Thyroid gland (tissue), 4 donors: ENCODE data around the gene SGCD. TPM values are rescaled to one million over a fixed set of nuclear protein-coding genes. Genes with fewer than 3 reads are reported as not detected.
A peak's percentile ranks its signal among the peaks of the same experiment; 100 is the strongest.

Experiments used
- DNase-seq, 2 donors: peaks; one replicate each; pipeline ENCODE4 v3.0.0-alpha.2; 2019
- H3K27ac ChIP-seq, 3 donors: fragments of 200-600 bp; sonication (generic); 1 replicate in 2 of 3; 2 replicates in 1 of 3; pipeline ENCODE4 v1.5.1; 2016 to 2019; ENCODE audit warnings: mild to moderate bottlenecking in 1 of 3, moderate library complexity in 1 of 3
- H3K27me3 ChIP-seq: fragments of 200-600 bp; sonication (generic); one replicate; pipeline ENCODE4 v1.5.1; 2019
- H3K36me3 ChIP-seq, 2 donors: fragments of 200-600 bp; sonication (generic); one replicate each; pipeline ENCODE4 v1.5.1; 2016 to 2019
- H3K4me1 ChIP-seq, 2 donors: fragments of 200-600 bp; sonication (generic); one replicate each; pipeline ENCODE4 v1.5.1; 2017 to 2019
- H3K4me3 ChIP-seq, 3 donors: fragments of 200-600 bp; sonication (generic); replicated peaks in 1 of 3; 1 replicate in 2 of 3; 2 replicates in 1 of 3; pipeline ENCODE4 v1.5.1; 2016; ENCODE audit warnings: mild to moderate bottlenecking in 1 of 3
- H3K9me3 ChIP-seq: fragments of 200-600 bp; sonication (generic); one replicate; pipeline ENCODE4 v1.5.1; 2017
- POLR2A ChIP-seq, 2 donors: fragments of 450-650 bp; IDR thresholded peaks; one replicate each; pipeline ENCODE4 v1.6.1; 2017; ENCODE audit warnings: antibody characterized with exemption in 2 of 2, mild to moderate bottlenecking in 2 of 2, moderate library complexity in 1 of 2
- WGBS, 2 donors: methylation state at CpG; one replicate each; pipeline ENCODE4 v1.1.5; 2017; 5-methylcytosine and 5-hydroxymethylcytosine counted together
- intact Hi-C: fragments of 100-400 bp; cut with DNase I; formaldehyde crosslinking; loops from one replicate; pipeline ENCODE4 v1.15.1; 2023
- total RNA-seq, 4 donors: library from RNA; depleted of rRNA; stranded (reverse); fragments of >200 nt; gene quantifications; one replicate each; pipeline ENCODE4 v1.2.3, GENCODE V29; 2016
- TF ChIP-seq, protein P1 (sequence below), 6 experiments: fragments of 200-600 bp in 3 of 6; fragments of 450-650 bp in 3 of 6; sonication (generic) in 3 of 6; IDR thresholded peaks; one replicate each; pipeline ENCODE4 v1.5.1; 2016 to 2019; ENCODE audit warnings: antibody characterized with exemption in 6 of 6, mild to moderate bottlenecking in 2 of 6, inconsistent platforms in 1 of 6, moderate library complexity in 1 of 6

Gene SGCD
- total RNA-seq, 4 donors from 2014 or later = 7.4 to 20.1 (median 9.2) TPM

DNA sequence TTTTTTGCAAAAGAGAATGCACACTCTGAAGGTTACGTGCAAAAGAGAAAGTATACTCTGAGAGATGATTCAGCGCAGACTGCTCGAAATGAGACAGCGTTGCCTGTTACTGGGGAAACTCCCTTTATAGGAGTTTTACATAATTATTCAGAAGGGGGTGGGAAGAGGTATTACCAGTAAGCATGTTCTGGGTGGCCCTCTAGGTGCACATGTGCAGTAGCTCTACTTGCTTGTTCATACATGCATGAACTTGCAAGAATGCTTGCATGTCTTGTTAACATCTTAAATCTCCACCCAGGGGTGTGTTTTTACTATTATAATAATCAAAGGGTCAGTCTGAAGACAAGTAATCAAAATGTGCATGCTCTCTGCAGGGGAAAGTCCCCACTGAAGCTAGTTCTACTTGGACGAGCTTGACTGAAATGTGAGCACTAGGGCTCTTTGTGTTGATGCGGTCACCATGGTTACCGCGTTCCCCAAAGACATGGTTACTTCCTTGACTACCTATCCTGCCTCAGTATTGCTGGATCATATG, 75.5 kb downstream of the SGCD start:
- WGBS, 2 donors = 72 to 79% methylated on average over 8 of the region's 8 CpGs
- Histone ChIP-seq H3K27ac (no peak overlapping the region), H3K9me3 (no peaks in the 10 kb centered on the region), H3K27me3 (no peaks in the 10 kb centered on the region), H3K4me3 (no peak overlapping the region), H3K4me1 (no peaks in the 10 kb centered on the region), H3K36me3 (no peaks in the 10 kb centered on the region)
- TF ChIP-seq POLR2A (IDR thresholded peaks at IDR 0.05) = no peak
- TF ChIP-seq, protein P1, sequence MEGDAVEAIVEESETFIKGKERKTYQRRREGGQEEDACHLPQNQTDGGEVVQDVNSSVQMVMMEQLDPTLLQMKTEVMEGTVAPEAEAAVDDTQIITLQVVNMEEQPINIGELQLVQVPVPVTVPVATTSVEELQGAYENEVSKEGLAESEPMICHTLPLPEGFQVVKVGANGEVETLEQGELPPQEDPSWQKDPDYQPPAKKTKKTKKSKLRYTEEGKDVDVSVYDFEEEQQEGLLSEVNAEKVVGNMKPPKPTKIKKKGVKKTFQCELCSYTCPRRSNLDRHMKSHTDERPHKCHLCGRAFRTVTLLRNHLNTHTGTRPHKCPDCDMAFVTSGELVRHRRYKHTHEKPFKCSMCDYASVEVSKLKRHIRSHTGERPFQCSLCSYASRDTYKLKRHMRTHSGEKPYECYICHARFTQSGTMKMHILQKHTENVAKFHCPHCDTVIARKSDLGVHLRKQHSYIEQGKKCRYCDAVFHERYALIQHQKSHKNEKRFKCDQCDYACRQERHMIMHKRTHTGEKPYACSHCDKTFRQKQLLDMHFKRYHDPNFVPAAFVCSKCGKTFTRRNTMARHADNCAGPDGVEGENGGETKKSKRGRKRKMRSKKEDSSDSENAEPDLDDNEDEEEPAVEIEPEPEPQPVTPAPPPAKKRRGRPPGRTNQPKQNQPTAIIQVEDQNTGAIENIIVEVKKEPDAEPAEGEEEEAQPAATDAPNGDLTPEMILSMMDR (IDR thresholded peaks at IDR 0.05) = no peak
- intact Hi-C loops = no loop called here
- peak; percentile 8 to 38 for DNase-seq

DNA sequence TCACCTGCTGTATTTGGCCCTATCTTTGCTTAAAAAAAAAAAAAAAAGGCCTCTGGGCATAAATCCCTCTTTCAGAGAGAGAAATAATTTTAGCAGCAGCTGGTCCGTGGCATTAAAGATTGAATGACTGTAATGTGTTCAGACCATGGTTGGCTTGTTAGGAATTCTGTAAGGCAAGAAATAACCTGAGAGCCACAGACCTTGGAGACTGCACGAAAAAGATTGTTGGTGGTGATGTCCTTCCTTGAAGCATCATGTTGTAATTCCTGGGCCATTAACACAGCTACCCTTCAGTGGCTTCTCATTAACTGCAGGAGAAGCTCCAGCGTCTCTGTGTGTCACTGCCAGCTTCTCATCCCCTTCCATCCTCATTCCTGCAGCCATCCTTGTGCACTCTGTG, 79.0 kb downstream of the SGCD start:
- TF ChIP-seq, protein P1 (IDR thresholded peaks at IDR 0.05) = no peak
- TF ChIP-seq POLR2A (IDR thresholded peaks at IDR 0.05) = no peak
- H3K9me3 ChIP-seq = no peaks in the 10 kb centered on the region
- whole genome bisulfite sequencing, 2 donors = 83 to 90% methylated on average over 3 of the region's 3 CpGs
- H3K4me3 ChIP-seq = no peak overlapping the region
- H3K36me3 ChIP-seq = no peaks in the 10 kb centered on the region
- no peak for DNase-seq
- H3K27ac ChIP-seq = no peak overlapping the region
- intact Hi-C loops = no loop called here
- H3K27me3 ChIP-seq = no peaks in the 10 kb centered on the region
- H3K4me1 ChIP-seq = peaks cover 0 to under 1% of the 10 kb centered on the region in 2 donors

DNA sequence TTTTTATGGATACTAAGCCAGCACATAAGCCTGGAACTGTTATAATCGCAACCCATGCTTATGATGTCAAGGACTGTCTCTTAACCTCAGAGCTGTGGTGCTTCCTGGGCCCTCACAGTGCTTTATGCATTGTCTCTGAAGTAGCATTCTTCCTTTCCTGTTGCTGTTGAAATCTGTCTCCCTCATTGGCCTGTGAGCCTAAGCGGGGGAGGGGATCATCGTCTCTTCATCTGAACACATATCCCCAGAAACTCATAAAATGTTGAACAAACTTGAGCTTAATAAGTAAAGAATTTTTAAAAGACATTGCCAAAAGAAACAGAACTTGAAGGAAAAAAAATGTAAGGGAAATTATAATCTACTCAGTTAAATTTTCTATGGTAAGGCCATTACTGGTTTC, 80.3 kb downstream of the SGCD start:
- no peak for DNase-seq
- Histone ChIP-seq H3K4me1 (peaks cover 0 to 7% of the 10 kb centered on the region in 2 donors), H3K27ac (no peak overlapping the region), H3K4me3 (no peak overlapping the region), H3K9me3 (no peaks in the 10 kb centered on the region), H3K36me3 (no peaks in the 10 kb centered on the region), H3K27me3 (no peaks in the 10 kb centered on the region)
- TF ChIP-seq POLR2A (IDR thresholded peaks at IDR 0.05) = no peak
- TF ChIP-seq, protein P1 (IDR thresholded peaks at IDR 0.05) = no peak
- WGBS, 2 donors = 88 to 91% methylated on average over 3 of the region's 3 CpGs
- intact Hi-C loops = no loop called here

DNA sequence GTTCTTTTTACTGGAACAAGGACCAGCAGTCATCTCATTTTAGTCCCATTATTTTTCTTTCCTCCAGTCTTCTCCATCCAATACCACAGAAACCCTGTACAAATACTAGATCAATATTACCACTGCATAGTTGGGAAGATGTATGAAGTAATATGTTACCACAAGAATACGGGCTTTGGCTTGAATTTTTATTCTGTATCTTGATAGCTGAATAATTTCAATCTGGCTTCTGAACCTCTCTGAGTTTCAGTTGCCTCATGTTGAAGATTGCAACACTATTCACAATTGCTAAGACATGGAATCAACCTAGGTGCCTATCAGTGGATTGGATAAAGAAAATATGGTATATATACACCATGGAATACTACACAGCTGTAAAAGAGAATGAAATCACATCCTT, 82.9 kb downstream of the SGCD start:
- Histone ChIP-seq H3K36me3 (no peaks in the 10 kb centered on the region), H3K9me3 (no peaks in the 10 kb centered on the region), H3K4me3 (no peak overlapping the region), H3K27me3 (no peaks in the 10 kb centered on the region), H3K27ac (no peak overlapping the region), H3K4me1 (peaks cover 0 to 11% of the 10 kb centered on the region in 2 donors)
- 76 to 89% methylated on average over 1 of the region's 1 CpG for WGBS, 2 donors
- no peak for DNase-seq
- intact Hi-C loops = no loop called here
- no peak for TF ChIP-seq POLR2A (IDR thresholded peaks at IDR 0.05)
- TF ChIP-seq, protein P1 (IDR thresholded peaks at IDR 0.05) = no peak

DNA sequence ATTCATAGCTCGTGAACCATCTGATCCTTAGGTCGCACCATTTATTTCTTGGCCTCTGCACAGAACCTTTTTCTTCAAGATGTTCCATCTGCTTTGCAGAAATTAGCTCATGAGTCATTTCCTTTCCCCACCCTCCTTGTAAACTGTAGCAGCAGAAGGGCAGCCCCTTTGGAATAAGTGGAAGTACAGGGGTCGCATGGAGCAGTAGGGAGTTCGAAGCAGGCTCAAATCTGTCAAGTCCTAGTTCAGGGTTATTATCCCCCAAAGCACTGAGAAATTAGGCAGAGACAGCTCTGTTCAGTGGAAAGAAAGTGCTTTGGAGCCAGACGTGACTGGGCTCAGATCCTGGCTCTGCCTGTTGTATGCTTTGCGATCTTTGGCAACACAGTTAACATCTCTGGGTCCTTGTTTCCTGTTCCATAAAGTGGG, 84.2 kb downstream of the SGCD start:
- H3K4me1 ChIP-seq = peaks cover 0 to 11% of the 10 kb centered on the region in 2 donors

More for the DNA sequence above, 84.2 kb downstream of the SGCD start:
- intact Hi-C loops = no loop called here
- no peak overlapping the region for H3K4me3 ChIP-seq
- DNase-seq = no peak
- WGBS, 2 donors = 51 to 52% methylated on average over 6 of the region's 6 CpGs
- no peaks in the 10 kb centered on the region for H3K36me3 ChIP-seq
- no peak overlapping the region for H3K27ac ChIP-seq
- H3K9me3 ChIP-seq = no peaks in the 10 kb centered on the region
- TF ChIP-seq POLR2A (IDR thresholded peaks at IDR 0.05) = no peak
- TF ChIP-seq, protein P1 (IDR thresholded peaks at IDR 0.05) = no peak
- H3K27me3 ChIP-seq = no peaks in the 10 kb centered on the region
